K562 treated with DMSO at 1 percent for 48 hours (cell line): ENCODE measurements around the gene CALM1. TPM values are rescaled to one million over a fixed set of nuclear protein-coding genes. Genes with fewer than 3 reads are reported as not detected.

ENCODE experiments used
- total RNA-seq: library from RNA; unstranded; fragments of 300-600 nt; gene quantifications from 2 replicates; pipeline ENCODE4 v1.2.3, GENCODE V29; 2022; ENCODE audit warnings: low replicate concordance; ENCODE audit errors: extremely low read depth

CALM1 gene
- not detected in 2 replicates for total RNA-seq

DNA sequence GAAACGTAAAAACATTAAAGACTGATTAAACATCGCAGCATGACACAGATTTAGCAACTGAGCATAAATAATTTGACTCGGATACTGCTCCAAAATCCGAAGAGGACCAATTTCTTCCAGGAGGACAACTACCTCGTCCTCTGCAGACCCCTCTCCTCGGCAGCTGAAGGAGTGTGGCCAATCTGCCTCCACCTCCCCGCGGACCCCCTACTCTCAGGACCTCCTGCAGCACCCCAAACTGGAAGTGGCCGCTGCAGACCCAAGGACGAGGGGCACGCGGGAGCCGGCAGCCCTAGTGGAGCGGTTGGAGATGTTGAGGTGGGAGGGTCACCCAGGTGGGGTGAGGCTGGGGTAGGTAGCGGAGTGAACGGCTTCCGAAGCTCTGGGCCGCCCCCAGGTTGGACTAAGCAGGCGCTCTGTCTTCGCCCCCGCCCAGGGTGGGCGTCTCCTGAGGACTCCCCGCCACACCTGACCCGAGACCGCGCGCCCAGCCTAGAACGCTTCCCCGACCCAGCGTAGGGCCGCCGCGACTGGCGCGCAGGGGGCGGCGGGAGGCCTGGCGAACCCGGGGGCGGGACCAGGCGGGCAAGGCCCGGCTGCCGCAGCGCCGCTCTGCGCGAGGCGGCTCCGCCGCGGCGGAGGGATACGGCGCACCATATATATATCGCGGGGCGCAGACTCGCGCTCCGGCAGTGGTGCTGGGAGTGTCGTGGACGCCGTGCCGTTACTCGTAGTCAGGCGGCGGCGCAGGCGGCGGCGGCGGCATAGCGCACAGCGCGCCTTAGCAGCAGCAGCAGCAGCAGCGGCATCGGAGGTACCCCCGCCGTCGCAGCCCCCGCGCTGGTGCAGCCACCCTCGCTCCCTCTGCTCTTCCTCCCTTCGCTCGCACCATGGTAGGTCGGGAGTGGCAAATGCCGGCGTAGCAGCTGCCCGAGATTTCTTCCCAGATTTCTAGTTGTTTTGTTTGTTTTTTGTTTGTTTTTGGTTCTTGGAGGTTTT lies at the start of gene CALM1:
Gene CALM1 (plus strand): TSS at position 689 of the 999 bp plus-strand sequence. CDS start 202 bp downstream, at position 891.

Other genes starting within 250 kb of the CALM1 start
- not detected in 2 replicates for gene PSMC1, start 140.5 kb upstream of the CALM1 start, total RNA-seq
- not detected in 2 replicates for gene NRDE2, start 65.1 kb upstream of the CALM1 start, total RNA-seq